Measurements from ENCODE around the gene PTPN1. TPM values are rescaled to one million over a fixed set of nuclear protein-coding genes. Genes with fewer than 3 reads are reported as not detected.
"Not testable (repeated sequence)": the region's sequence is repeated elsewhere in the genome, so short reads cannot be mapped to it uniquely, and the experiment has no call there.

PTPN1 gene
- total and polyA plus RNA-seq, 2 donors (not counting 1 experiment from before 2014, with no cell fraction given) = 20.0 to 28.7 TPM

DNA sequence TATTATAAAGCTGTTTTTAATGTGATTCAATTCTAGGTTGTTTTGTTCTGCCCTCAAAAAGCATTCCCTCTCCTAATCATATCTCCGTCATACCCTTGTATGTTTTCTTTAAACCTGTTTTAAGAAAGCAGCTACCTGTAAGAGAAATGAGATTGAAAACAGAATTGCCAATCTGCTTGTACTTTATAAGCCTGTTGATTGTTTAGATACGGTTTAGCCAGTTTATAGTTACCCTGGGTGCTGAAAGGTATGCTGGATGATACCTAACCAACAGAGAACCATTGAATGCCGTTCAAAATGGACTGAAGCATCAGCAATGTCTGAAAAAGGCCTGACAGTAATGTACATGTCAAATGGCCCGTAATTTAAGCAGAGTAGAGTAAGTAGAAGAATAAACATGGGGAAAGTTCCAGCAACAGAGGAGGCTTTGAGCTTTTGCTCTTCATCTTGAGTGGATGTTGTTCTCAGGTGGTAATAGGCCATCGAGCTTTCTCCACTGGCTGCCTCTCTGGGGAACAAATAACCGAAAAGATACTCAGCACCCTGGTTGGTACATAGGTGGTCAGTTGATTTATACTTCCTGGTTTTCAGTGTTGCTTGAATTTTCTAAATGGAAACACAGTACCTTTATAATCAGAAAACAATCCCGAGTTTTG, 27.5 kb downstream of the PTPN1 start:
- Histone ChIP-seq H3K9me3 (ENCODE audit: control insufficient read depth, insufficient read depth, low read depth, low read length) (no peaks in the 10 kb centered on the region), H3K9ac (ENCODE audit: insufficient read depth, low read length) (no peak overlapping the region), H3K36me3 (ENCODE audit: control insufficient read depth, insufficient read depth, low read length) (no peaks in the 10 kb centered on the region), H3K4me1 (ENCODE audit: control insufficient read depth, extremely low read depth, insufficient read depth, low read length) (peaks cover 29% of the 10 kb centered on the region), H3K4me2 (ENCODE audit: extremely low read depth, insufficient read depth, low read length) (no peak overlapping the region), H4K20me1 (ENCODE audit: control insufficient read depth, extremely low read depth, insufficient read depth, low read length) (no peaks in the 10 kb centered on the region), H3K27ac (ENCODE audit: insufficient read depth, low read length) (no peak overlapping the region), H3K79me2 (ENCODE audit: control insufficient read depth, insufficient read depth, low read length) (peaks cover 76% of the 10 kb centered on the region), H3K4me3 (replicated peaks in 1 of 4; ENCODE audit: control extremely low read depth in 1 of 4, insufficient read depth in 1 of 4, low read depth in 3 of 4, low read length in 4 of 4) (no peak overlapping the region), H2AFZ (ENCODE audit: low read length) (no peak overlapping the region), H3K27me3 (ENCODE audit: control insufficient read depth, insufficient read depth, low read length) (no peaks in the 10 kb centered on the region)
- DNase-seq (ENCODE audit: low read depth in 2 of 2) = no peak
- TF ChIP-seq, protein P1, sequence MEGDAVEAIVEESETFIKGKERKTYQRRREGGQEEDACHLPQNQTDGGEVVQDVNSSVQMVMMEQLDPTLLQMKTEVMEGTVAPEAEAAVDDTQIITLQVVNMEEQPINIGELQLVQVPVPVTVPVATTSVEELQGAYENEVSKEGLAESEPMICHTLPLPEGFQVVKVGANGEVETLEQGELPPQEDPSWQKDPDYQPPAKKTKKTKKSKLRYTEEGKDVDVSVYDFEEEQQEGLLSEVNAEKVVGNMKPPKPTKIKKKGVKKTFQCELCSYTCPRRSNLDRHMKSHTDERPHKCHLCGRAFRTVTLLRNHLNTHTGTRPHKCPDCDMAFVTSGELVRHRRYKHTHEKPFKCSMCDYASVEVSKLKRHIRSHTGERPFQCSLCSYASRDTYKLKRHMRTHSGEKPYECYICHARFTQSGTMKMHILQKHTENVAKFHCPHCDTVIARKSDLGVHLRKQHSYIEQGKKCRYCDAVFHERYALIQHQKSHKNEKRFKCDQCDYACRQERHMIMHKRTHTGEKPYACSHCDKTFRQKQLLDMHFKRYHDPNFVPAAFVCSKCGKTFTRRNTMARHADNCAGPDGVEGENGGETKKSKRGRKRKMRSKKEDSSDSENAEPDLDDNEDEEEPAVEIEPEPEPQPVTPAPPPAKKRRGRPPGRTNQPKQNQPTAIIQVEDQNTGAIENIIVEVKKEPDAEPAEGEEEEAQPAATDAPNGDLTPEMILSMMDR (conservative IDR thresholded peaks at IDR 0.05 in 1 of 2, IDR thresholded peaks at IDR 0.05 in 1 of 2; ENCODE audit: low read depth in 1 of 2, low read length in 2 of 2) = no peak
- no peak for TF ChIP-seq EZH2 (IDR thresholded peaks at IDR 0.05; ENCODE audit: low read length, missing control alignments)

DNA sequence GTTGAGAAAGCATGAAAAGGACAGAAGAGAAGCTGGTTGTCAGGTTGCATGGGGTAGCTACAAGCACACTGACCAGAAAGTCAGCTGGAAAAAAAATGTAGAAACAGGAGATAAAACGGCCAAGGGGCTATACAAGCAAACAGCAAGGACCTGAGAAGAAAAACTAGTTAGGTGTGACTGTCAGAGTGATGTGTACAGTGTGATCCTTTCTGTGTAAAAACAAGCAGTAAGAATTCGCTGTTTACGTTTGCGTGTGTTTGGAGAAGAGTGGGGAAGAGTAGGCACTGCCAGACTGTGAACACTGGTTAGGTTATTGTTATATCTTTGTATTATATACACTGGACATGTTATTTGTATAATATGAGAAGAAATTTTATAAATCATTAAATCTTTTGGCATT, 28.1 kb downstream of the PTPN1 start:
- DNase-seq (ENCODE audit: low read depth in 2 of 2) = no peak
- H3K27ac ChIP-seq (ENCODE audit: insufficient read depth, low read length) = no peak overlapping the region
- no peaks in the 10 kb centered on the region for H4K20me1 ChIP-seq (ENCODE audit: control insufficient read depth, extremely low read depth, insufficient read depth, low read length)
- peaks cover 75% of the 10 kb centered on the region for H3K79me2 ChIP-seq (ENCODE audit: control insufficient read depth, insufficient read depth, low read length)
- H3K36me3 ChIP-seq (ENCODE audit: control insufficient read depth, insufficient read depth, low read length) = no peaks in the 10 kb centered on the region
- no peak overlapping the region for H2AFZ ChIP-seq (ENCODE audit: low read length)
- no peaks in the 10 kb centered on the region for H3K27me3 ChIP-seq (ENCODE audit: control insufficient read depth, insufficient read depth, low read length)
- no peak overlapping the region for H3K9ac ChIP-seq (ENCODE audit: insufficient read depth, low read length)
- no peak overlapping the region for H3K4me2 ChIP-seq (ENCODE audit: extremely low read depth, insufficient read depth, low read length)
- TF ChIP-seq EZH2 (IDR thresholded peaks at IDR 0.05; ENCODE audit: low read length, missing control alignments) = no peak
- TF ChIP-seq, protein P1 (conservative IDR thresholded peaks at IDR 0.05 in 1 of 2, IDR thresholded peaks at IDR 0.05 in 1 of 2; ENCODE audit: low read depth in 1 of 2, low read length in 2 of 2) = no peak
- no peak overlapping the region for H3K4me3 ChIP-seq (replicated peaks in 1 of 4; ENCODE audit: control extremely low read depth in 1 of 4, insufficient read depth in 1 of 4, low read depth in 3 of 4, low read length in 4 of 4)
- H3K9me3 ChIP-seq (ENCODE audit: control insufficient read depth, insufficient read depth, low read depth, low read length) = no peaks in the 10 kb centered on the region
- H3K4me1 ChIP-seq (ENCODE audit: control insufficient read depth, extremely low read depth, insufficient read depth, low read length) = peaks cover 31% of the 10 kb centered on the region

DNA sequence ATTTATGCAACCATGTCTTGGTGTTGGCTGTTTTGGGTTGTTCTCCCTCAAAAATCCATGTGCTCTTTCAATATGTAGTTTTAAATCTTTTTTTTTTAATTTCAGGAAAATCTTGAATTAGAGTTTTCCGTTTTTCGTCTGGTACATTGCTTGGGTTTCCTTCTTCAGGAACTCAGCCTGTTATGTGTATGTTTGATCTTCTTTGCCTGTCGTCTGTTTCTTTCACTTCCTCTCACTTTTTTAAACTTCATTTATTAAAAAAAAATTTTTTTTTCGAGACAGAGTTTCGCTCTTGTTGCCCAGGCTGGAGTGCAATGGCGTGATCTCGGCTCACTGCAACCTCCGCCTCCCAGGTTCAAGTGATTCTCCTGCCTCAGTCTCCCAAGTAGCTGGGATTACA, 29.6 kb downstream of the PTPN1 start:
- not testable (repeated sequence) for H3K4me3 ChIP-seq (replicated peaks in 1 of 4; ENCODE audit: control extremely low read depth in 1 of 4, insufficient read depth in 1 of 4, low read depth in 3 of 4, low read length in 4 of 4); H2AFZ ChIP-seq (ENCODE audit: low read length); DNase-seq (ENCODE audit: low read depth in 2 of 2); H3K4me2 ChIP-seq (ENCODE audit: extremely low read depth, insufficient read depth, low read length); H3K9me3 ChIP-seq (ENCODE audit: control insufficient read depth, insufficient read depth, low read depth, low read length); H3K9ac ChIP-seq (ENCODE audit: insufficient read depth, low read length); H3K27ac ChIP-seq (ENCODE audit: insufficient read depth, low read length); H3K27me3 ChIP-seq (ENCODE audit: control insufficient read depth, insufficient read depth, low read length); H3K36me3 ChIP-seq (ENCODE audit: control insufficient read depth, insufficient read depth, low read length); H4K20me1 ChIP-seq (ENCODE audit: control insufficient read depth, extremely low read depth, insufficient read depth, low read length)
- Histone ChIP-seq H3K4me1 (ENCODE audit: control insufficient read depth, extremely low read depth, insufficient read depth, low read length) (peaks cover 31% of the 10 kb centered on the region), H3K79me2 (ENCODE audit: control insufficient read depth, insufficient read depth, low read length) (peaks cover 75% of the 10 kb centered on the region)
